ENCODE results near the gene C1orf94.

The C1orf94 gene

GRCh38 chr1:34262023-34262853, 85.5 kb downstream of the C1orf94 start:
- DNase-seq (ENCODE audit: low spot score), result no peak

GRCh38 chr1:34262921-34263320, 86.2 kb downstream of the C1orf94 start:
- no peak for DNase-seq (ENCODE audit: low spot score)

GRCh38 chr1:34263406-34263805, 86.7 kb downstream of the C1orf94 start:
- no peak for DNase-seq (ENCODE audit: low spot score)

DNA sequence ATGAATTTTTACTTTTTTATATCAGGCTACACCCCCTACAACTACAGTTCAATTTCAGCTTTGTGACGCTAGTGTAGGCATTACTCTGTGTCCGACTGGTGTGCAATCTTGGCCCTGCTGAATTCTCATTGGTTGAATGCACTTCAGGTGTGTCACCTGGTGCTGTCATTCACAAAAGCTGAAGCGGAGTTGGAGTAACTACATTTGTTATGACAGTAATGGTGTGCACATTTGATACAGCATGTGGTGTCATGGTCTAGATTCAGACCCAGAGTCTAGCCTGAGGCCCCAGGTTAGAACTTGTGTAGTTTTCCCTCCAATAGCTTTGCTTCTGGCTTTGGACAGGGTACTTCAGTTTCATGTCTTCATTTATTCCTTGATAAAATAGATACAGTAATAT, 88.7 kb downstream of the C1orf94 start:
- DNase-seq (ENCODE audit: low spot score), result no peak

DNA sequence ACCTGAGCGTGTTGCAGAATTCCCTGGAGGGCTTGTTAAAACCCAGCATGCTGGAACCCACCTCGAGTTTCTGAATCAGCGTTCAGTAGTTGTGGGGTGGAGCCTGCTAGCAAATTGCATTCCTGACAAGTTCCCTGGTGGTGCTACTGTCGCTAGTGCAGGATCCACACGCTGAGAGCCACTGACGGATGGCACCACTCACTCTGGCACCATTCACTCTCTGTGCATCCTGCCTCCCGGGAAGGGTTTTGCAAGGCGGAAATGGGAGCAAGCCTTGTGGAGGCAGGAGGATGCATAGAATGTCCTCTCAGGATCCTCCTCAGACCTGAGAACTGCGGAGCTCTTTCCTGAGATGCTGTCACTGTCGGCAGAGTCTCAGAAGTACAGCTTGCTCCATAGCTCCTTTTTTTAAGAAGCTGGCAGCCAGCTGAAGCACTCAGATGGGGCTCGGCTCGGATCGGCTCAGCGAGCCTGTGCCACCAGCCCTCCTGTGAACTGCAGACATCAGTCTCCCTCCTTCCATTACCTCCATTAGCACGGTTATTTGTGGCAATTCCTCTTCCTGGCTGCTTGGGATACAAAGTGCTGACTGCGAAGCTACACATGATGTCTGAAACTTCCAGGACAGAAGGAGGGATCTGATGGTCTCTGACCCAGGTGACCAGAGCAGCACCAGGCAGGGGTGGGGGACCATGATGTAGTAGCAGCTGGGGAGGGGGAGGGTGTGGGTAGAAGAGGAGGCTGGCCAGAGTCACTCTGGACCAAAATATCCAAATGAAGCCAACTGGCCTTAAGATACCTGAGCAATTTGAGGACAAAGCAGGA, 89.6 kb downstream of the C1orf94 start:
- DNase-seq (ENCODE audit: low spot score), result no peak

GRCh38 chr1:34267326-34267725, 90.6 kb downstream of the C1orf94 start:
- DNase-seq (ENCODE audit: low spot score), result no peak

GRCh38 chr1:34268311-34268954, 91.7 kb downstream of the C1orf94 start:
- DNase-seq (ENCODE audit: low spot score), result no peak

All from HuH-7.5 (cell line).